GM21529 (cell line): ENCODE measurements around the gene TAF1B.

ENCODE experiments used
- ATAC-seq: cut with Tn5 transposase; IDR thresholded peaks from one replicate; pipeline ENCODE4 v1.9.1; 2021; ENCODE audit not compliant: unreplicated experiment

Gene TAF1B

DNA sequence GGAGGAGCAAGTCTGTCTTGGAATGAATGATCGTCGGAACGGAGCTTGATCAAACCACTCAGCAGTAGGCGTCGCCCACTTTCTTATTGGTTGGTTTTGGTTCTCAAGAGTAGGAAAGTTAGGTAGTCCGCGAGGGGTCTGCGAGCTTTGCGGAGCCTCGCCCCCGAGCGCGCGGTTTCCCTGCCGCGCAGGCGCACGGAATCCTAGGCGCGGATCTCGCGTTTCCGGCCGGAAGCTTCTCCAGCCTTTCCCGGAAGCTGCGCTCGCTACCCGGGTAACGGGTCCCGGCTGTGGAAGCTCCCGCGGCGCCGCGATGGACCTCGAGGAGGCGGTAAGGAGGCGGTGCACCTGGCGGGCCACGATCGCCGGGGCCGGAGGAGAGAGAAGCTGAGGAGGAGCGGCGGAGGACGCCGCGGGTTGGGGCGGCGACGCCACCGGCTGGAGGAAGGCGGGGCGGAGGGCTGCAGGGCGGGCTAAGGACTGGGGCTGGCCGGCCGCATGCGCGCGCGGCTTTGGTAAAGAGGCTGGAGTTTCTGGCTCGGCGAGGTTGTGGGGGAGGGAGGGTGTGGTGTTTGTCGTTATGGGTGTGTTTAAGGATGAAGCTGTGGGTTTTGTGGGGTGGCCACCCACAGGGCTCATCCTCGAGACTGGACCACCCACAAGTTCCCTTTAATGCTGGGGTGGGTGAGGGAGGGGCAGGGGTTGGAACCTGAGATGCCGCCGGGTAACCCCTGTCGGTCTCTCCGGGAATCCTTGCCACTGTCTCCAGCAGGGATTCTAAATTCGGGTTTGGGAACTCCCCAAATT lies at the start of gene TAF1B:
Gene TAF1B (plus strand): TSS at position 246 of the 807 bp plus-strand sequence. CDS start 68 bp downstream, at position 314.
- peak; percentile 81 for ATAC-seq

GRCh38 chr2:9793918-9794717 lies 49.2 kb upstream of the TAF1B start:
- no peak for ATAC-seq

GRCh38 chr2:9795071-9795470 lies 48.2 kb upstream of the TAF1B start:
- no peak for ATAC-seq

GRCh38 chr2:9796056-9797010 lies 46.9 kb upstream of the TAF1B start:
- no peak for ATAC-seq

GRCh38 chr2:9797086-9797485 lies 46.2 kb upstream of the TAF1B start:
- no peak for ATAC-seq

DNA sequence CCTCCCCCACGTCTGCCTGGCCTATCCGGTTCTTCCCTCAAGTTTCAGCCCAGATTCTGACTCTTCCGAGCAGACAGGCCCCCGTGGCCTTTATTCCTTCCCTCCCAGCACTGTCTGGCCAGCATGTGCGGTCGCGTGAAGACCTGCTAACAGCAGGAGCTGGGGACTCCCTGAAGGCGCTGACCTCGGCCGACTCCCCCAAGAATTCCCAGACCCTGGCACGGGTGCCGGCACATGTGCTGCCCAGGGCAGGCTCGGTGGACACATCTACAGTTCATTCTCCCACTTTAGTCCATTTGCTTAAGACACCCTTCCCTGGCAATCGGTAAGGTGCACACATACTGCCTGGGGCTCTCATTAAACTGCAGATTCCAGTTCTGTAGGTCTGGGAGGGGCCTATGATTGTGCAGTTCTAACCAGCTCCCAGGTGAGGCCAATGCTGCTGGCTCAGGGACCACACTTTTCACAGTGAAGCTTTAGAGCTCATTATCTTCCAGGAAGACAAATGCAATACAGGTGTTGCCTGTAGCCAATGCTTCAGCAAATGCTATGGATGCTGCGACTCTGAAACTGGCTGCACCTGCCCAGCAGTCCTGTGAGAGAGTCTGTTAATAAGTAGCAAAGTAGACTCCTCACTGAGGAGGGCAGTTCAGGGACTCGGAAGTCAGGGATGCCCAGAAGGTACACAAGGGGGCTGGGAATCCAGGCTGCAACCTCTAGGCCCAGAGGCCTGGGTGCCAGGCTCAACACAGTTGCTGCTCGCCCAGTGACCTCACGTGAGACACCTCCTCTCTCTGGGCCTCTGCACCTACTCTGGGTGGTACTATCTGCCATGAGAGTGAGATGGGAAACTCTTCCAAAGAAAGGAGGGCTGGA lies 45.4 kb upstream of the TAF1B start:
- ATAC-seq = no peak

DNA sequence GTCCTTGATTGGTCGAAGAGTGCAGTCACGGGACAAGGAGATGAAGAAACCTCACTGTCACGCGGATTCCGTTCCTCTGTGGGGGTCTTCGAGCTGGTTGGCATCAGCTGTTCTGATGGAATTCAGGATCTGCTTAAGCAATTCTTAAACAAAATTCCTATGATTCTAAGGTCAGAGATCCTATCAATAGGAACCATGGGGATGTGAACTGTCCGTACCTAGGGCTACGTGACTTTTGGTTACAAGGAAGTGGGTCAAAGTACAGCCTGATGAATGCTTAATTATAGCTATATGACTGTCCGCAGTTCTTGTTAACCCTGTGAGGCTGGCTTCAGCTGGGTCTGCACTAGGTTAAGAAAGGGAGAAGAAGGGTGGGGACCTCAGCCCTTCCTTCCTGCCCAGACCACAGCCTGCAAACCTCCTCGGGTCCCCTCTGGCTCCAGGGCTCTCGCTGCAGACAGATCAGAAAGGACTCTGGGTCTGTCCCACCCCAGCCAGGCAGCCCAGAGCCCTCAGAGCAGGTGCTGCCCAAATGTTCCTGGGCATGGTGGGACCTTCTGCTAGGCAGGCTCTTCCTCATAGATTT lies 44.2 kb upstream of the TAF1B start:
- no peak for ATAC-seq

DNA sequence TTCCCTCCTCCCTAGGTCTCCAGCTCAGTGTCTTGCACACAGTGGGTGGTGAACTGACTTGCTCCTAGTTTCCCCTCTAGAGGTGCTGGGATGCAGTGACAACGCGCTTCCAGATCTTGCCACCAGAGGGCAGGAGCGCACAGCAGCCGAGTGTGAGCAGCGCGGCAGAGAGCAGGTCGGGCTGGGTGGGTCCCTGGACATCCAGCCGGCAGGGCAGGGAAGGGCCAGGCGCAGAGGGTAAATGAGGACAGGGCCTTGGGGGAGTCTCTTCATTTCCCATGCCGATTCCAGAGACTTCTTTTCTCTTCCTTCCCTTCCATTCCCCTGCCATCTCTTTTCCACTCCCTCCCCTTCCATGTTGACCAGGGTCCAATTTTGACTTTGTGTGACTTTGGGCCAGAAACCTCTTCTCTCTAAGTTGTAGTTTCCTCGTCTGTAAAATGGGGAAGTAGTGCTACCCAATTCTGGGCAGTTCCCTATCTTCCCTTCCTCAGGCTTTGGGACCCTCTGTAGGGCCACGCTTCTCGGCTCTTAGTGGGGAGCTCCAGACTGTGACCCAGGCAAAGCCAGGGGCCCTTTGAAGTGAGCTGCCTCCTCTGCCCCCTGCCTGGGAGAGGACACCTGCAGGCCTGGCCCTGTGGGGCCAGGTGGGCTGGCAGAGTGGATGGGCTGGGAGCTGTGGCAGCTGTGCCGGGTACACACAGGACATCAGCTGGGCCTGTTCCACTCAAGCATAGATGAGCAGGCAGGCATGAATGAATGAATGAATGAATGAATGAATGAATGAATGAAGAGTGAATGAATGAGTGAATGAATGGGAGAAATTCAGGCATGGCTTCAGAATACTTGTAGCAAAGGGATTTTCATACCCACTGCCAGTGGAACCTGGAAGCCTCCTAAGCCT lies 43.3 kb upstream of the TAF1B start:
- peak; percentile 80 for ATAC-seq

DNA sequence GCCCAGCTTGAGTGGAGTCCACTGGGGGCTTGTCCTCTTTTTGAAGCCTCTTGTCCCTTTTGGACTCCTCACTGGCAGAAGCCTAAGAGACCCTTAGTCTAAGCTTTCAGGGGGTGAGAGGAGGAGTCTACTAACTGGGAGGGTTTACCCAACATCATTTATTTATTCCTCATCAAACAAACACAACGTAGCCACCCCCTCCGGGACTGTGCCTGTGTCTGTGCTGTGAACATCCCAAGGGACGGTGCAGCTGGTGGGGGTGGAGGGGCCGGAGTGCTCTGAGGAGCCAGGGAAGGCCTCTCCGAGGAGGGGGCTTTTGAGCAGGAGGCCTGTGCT lies 42.7 kb upstream of the TAF1B start:
- ATAC-seq = no peak

- ATAC-seq = no peak
Observed at GRCh38 chr2:9800975-9801726, 42.1 kb upstream of the TAF1B start.

DNA sequence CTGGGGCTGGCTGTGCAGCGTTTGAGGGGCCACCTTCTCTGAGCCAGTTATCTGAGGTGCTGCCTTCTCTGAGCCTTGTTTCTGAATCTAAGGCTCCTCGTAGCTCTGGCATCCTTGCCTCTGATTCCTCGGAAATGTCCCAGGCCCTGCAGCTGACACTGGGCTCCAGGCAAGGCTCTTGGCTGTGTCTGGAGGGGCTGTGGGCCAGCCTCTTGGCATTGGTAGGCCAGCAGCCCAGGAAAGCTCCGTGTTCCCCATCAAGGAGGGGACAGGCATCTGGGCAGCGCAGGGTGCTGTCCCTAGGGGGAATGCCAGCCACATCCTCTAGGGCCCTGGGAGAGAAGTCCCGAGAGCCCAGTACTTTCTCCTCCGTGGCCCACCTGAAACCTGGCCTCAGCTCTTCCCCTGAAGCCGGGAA lies 40.7 kb upstream of the TAF1B start:
- no peak for ATAC-seq

DNA sequence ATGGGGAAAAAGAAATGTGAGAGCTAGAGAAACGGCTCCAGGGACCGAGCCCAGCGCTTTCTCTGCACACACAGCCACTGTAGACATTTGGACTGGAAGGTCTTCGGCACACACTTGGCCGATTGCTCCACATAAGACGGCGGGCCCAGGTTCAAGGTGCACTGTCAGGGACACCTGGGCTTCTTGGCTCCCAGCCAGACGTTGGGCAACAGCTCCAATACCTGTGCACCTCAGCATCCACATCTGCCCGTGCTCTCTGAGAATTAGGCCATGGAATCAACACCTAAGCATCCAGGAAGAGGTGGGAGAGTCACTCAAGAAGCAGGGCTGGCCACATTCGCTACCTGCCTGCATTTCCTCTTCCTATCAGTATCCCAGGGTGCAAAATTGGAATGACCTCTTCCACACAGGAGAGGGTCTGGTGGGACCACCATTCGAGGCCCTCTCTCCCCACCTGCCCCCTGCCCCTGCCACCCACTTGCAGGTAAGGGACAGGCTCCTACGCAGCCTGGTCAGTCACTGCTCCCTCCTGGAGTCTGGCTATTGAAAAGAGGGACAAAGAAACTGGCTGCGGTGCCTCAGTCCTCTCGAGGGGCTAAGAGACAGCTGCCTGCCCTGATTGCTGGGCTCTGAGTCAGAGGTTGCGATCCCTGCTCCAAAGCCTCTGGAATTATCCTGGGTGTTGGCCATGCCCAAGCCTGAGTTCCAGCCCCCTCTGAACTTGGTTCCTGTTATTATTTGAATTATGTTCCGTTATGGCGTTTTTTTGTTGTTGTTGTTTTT lies 40.1 kb upstream of the TAF1B start:
- no peak for ATAC-seq

DNA sequence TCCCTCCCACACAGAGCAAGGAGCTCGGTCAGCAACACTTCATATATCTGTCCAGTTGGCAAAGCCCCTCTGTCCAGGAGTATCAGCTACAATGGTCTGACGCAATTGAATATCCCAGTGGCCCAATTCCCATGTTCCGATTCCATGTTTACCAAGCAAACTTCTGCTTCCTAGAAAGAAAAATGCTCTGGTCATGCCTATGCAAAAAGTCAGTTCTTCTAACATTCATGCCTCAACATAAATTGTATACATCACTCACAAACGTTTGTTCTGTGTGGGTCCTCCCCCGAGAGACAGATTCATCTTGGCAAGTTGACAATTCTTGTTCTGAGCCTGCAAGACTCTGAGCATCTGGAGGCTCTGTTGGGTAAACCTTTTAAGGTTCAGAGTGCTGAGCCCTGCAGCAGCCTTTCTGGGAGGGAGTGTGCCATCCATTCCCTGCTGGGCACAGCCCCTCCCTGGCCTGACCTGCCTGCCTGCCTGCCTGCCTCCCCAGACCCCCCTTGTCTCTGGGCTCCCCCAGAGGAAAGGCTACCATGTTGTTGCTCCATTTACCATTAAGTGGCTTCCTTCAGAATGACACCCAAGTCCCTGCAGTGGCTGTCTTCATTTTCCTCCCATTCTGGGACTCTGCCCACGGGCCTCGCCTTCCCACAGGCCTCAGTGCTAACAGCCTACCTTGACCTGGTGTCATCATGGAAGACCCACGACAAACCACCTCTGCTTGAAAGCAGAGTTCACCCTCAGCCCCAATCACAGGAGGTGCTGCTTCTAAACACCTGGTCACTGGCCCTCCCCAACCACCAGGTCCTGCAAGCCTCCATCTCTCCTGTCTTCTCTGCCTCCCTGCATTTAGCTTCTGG lies 37.6 kb upstream of the TAF1B start:
- no peak for ATAC-seq

DNA sequence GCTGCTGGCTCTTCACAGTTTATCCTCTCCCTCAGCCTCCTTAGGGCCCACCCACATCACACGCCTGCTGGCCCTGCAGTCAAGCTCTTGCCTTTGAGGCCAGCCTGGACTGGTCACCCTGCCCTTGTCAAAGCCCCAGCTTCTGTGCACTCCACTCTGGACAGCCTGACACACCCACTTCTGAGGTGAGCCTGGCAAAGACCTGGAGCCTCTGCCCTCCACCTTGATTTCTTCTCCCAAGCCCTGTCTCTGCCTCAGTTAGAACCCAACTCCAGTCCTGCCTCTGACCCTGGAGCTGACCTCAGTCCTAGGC lies 37.0 kb upstream of the TAF1B start:
- ATAC-seq = no peak

- ATAC-seq = no peak
Observed at GRCh38 chr2:9806656-9807055, 36.6 kb upstream of the TAF1B start.

GRCh38 chr2:9807056-9807455 lies 36.2 kb upstream of the TAF1B start:
- no peak for ATAC-seq
